BE2C (cell line): Measurements from ENCODE around the gene AP2B1.

Experiments used
- DNase-seq: peaks from one replicate; pipeline ENCODE4 v3.0.0-alpha.2; 2020
- H3K27me3 ChIP-seq: fragments of 250-450 bp; sonication (Bioruptor Pico); 2 replicates; pipeline ENCODE4 v1.5.1; 2020; ENCODE audit warnings: mild to moderate bottlenecking
- H3K36me3 ChIP-seq: fragments of 250-450 bp; sonication (Bioruptor Pico); 2 replicates; pipeline ENCODE4 v1.5.1; 2020; ENCODE audit warnings: mild to moderate bottlenecking
- H3K4me1 ChIP-seq: fragments of 250-450 bp; sonication (Bioruptor Pico); 2 replicates; pipeline ENCODE4 v1.5.1; 2020
- H3K4me3 ChIP-seq: 2 replicates; pipeline ENCODE4 v1.5.1; 2011; ENCODE audit warnings: low read depth, low read length
- H3K9me3 ChIP-seq: fragments of 250-450 bp; sonication (Bioruptor Pico); 2 replicates; pipeline ENCODE4 v1.5.1; 2020
- CTCF ChIP-seq: IDR thresholded peaks from 2 replicates; pipeline ENCODE4 v1.5.1; 2012; ENCODE audit warnings: mild to moderate bottlenecking, low read depth, low read length

AP2B1 gene

DNA sequence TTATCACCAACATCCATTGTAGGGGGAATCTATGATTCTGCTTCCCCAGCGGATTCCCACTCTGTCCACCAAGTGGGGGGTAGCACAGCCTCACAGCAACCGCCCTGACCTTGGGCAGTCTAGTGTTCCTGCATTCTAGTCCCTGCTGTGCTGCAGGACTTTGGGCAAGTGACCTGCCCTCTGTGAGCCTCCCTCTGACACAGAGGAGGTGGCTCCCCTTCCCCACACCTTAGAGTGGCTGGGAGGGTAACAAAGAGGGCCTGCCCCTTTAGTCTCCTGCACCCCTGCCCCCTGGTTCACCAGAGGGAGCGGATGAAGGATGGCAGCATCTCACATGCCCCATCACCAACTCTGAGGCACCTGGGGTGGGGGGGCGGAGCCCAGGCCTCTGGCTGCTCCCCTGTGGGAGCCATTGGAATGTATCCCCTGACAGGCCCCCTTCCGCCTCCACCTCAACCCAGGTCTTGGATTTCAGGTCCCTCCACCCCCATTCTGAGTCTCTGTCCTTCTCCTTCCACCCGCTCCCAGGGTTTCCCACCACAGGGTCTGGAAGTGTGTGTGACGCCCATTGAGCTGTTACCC, 155.9 kb downstream of the AP2B1 start:
- Histone ChIP-seq H3K4me1 (no peaks in the 10 kb centered on the region), H3K27me3 (peaks cover 3% of the 10 kb centered on the region; the same call in 1 of the 2 replicates)

DNA sequence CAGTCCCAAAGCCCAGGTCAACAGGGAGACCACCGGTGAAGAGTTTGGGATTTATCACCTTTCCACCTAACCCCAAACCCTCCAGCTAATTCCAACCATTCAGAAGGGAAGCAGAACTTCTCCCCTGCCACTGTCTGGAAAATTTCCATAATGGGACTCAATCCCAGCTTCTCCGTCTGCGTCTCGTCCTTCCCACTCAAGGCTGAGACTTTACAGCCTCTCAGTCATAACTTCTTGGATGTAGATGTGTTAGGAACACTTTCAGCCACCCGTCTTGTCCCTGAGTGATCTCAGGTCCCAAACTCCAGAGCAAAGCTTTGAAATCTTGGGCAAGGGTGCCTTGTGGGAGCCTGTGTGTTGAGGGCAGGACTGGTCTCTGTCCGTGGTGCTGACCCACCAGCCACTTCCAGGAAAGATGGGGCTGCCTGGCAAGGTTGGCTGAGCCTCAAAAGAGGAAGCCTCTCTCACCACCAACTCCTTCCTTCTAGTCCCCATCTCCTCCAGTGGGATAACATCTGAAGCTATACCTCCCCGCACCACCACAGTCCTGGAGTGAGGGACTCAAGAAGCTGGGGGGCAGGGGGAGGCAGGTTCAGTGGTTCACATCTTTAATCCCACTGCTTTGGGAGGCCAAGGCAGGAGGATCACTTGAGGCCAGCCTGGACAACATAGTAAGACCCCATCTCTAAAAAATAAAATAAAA, 156.7 kb downstream of the AP2B1 start:
- Histone ChIP-seq H3K9me3 (0 out of 2 replicates have a peak, but pooled peaks cover 4% of the 10 kb centered on the region), H3K4me1 (peaks cover 7% of the 10 kb centered on the region; the same call in 1 of the 2 replicates), H3K4me3 (no peak overlapping the region), H3K27me3 (peaks cover 3% of the 10 kb centered on the region; the same call in 1 of the 2 replicates), H3K36me3 (no peaks in the 10 kb centered on the region)
- no peak for DNase-seq
- TF ChIP-seq CTCF, result no peak

More for the DNA sequence above, 155.9 kb downstream of the AP2B1 start:
- H3K36me3 ChIP-seq, result no peaks in the 10 kb centered on the region
- H3K4me3 ChIP-seq, result no peak overlapping the region
- H3K9me3 ChIP-seq, result 0 out of 2 replicates have a peak, but pooled peaks cover 4% of the 10 kb centered on the region
- DNase-seq, result no peak
- no peak for TF ChIP-seq CTCF

DNA sequence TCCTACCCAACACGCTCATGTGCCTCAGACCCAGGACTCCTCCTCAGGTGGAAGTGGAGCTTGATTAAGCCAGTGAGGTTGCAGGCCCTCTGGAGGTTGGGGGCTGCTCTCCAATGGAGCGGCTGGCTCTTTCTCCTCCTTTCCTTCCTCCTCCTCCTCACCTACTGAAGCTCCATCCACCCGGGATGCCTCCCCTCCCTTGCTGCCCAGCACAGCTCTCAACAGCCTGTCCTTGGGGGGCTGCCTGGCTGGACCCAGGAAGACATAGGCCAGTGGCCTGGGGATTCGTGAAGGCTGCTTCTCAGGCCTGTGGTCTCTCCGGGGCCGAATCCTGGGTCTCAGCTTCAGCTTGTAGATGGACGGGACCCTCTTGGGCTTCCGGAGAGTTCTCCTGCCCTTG, 157.7 kb downstream of the AP2B1 start:
- Histone ChIP-seq H3K4me3 (no peak overlapping the region), H3K36me3 (no peaks in the 10 kb centered on the region), H3K4me1 (peaks cover 7% of the 10 kb centered on the region; the same call in 1 of the 2 replicates), H3K9me3 (0 out of 2 replicates have a peak, but pooled peaks cover 4% of the 10 kb centered on the region), H3K27me3 (peaks cover 3% of the 10 kb centered on the region; the same call in 1 of the 2 replicates)
- TF ChIP-seq CTCF, result no peak
- no peak for DNase-seq

- H3K4me3 ChIP-seq, result no peak overlapping the region
- H3K9me3 ChIP-seq, result 0 out of 2 replicates have a peak, but pooled peaks cover 4% of the 10 kb centered on the region
- no peak for TF ChIP-seq CTCF
- DNase-seq, result no peak
- peaks cover 3% of the 10 kb centered on the region; the same call in 1 of the 2 replicates for H3K27me3 ChIP-seq
- H3K4me1 ChIP-seq, result peaks cover 8% of the 10 kb centered on the region
- H3K36me3 ChIP-seq, result no peaks in the 10 kb centered on the region
Measured at GRCh38 chr17:35745246-35745645, 158.1 kb downstream of the AP2B1 start.

- H3K9me3 ChIP-seq, result 0 out of 2 replicates have a peak, but pooled peaks cover 2% of the 10 kb centered on the region
Measured at GRCh38 chr17:35745749-35746320, 158.7 kb downstream of the AP2B1 start.

More at GRCh38 chr17:35745749-35746320, 158.7 kb downstream of the AP2B1 start:
- H3K4me1 ChIP-seq, result peaks cover 9% of the 10 kb centered on the region
- H3K4me3 ChIP-seq, result no peak overlapping the region
- peaks cover 3% of the 10 kb centered on the region; the same call in 1 of the 2 replicates for H3K27me3 ChIP-seq
- no peaks in the 10 kb centered on the region for H3K36me3 ChIP-seq
- DNase-seq, result no peak
- no peak for TF ChIP-seq CTCF
